ENCODE data around the gene CFAP53.

The CFAP53 gene

DNA sequence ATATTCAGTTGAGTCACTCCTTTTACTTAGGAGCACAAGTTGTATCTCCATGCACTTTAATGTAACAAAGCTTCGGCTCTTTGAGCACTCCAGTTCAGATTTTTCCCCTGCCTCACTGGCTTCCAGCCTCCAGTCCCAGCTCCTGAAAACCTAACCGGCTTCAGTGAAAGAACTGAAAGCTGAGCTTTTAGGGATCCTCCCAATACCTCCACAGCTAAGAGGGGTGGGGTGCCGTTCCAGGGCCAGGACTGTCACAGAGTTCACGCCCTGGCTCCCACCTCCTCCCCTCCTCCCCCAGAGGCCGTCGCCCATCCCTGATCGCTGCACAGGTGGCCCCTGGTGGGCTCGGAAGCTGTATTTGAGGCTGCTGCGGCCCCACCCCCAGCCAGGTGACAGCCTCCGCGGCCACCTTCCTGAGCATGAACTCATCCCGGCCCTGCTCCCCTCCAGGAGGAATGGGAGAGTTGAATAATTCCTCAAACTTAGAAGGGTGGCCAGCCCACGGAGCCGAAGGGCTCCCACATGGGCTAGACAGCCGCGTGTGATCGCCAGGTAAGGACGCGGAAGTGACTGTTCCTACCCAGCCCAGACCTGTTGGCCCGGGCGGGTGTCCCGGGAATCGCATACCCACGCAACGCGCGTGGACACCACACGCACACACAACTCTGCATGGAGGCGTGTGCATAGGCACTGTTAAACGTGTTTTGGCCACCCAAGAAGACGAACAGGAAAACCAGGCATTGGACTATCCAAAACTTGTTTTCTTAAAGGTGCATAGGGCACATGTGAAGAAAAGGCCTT, 73.1 kb downstream of the CFAP53 start:
- no peak for DNase-seq

- no peak for DNase-seq
These were observed 75.4 kb downstream of the CFAP53 start for GRCh38 chr18:50190926-50191325.

DNA sequence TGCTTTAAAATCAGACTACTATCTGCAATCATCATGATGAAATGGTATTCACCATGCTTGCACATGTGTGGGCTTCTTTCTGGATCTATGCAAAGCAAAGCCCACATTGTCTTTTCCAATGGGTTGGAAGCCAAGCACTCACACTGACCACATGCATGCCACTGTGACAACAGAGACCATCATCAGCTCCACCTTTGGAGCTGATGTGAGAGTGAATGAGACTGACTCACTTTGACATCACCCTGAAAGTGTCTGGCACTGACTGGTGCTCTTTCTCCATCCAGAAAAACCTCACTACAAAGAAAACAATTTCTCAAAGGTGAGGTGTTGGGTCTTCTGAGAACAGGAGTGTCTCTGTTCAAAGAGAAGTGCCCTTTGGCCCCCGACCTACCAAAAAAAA, 76.1 kb downstream of the CFAP53 start:
- no peak for DNase-seq

DNA sequence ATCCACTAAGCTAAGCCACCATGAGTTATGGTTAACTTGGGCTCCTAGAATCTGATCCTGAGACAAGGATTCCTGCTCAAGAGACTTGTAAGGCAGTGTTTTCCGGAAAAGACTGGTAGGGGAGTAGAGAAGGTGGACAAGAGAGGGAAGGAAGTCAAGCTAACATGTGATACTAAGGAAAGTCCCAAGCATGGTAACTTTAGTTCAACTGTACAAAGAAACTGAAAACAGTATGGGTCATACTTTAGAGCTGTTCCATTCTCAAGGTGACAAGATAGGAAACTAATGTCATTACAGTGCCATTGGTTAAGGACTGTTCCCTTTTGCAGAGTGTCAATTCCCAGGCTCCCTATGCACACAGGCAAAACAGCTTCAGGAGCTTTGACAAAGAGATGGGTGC, 77.1 kb downstream of the CFAP53 start:
- DNase-seq, result no peak

GRCh38 chr18:50188652-50189051, 77.6 kb downstream of the CFAP53 start:
- no peak for DNase-seq

DNA sequence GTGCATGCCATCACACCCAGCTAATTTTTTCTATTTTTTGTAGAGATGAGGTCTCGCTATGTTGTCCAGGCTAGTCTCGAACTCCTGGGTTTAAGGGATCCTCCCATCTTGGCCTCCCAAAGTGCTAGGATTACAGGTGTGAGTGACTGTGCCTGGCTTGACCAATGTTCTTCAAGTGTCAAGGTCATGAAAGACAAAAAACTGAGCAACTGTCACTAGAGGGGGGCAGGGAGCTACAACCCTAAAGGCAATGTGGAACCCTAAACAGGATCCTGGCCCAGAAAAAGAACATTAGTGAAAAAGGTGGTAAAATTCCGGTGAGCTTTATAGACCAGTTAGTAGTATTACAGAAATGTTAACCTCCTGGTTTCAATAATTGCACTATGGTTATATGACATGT, 78.6 kb downstream of the CFAP53 start:
- DNase-seq, result no peak

DNA sequence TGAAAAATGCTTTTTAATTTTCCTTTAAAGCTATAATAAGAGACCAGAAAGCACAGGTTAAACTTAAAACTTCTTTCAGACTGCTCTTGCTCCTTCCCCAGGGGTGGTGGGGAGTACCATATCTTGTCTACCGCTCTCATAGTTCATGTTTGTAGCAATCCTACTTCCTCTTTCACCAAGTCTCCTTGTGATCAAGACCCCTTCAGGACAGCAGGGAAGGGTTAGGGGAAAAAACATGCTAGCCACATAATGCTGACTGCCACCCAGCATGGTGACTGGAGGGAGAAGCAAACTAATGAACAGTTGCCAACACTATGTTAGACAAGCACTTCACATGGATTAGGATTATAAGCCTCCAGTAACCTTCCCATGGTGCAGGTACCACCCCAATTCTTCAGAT, 79.9 kb downstream of the CFAP53 start:
- DNase-seq, result no peak

DNA sequence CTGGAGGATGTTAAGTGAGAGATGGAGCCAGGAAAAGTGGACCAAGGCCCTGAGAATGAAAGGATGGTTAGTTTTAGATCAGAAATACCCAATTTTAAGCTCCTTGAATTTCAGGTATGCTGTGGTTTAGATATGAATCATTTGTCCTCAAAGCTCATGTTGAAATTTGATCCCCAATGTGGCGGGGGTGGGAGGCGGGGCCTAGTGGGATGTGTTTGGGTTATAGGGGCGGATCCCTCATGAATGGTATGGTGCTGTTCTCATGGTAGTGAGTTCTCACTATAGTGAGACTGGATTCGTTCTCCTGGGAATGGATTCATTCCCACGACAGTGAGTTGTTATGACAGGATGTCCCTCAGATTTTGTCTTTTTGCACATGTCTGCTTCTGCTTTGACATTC, 82.7 kb downstream of the CFAP53 start:
- DNase-seq, result no peak

DNA sequence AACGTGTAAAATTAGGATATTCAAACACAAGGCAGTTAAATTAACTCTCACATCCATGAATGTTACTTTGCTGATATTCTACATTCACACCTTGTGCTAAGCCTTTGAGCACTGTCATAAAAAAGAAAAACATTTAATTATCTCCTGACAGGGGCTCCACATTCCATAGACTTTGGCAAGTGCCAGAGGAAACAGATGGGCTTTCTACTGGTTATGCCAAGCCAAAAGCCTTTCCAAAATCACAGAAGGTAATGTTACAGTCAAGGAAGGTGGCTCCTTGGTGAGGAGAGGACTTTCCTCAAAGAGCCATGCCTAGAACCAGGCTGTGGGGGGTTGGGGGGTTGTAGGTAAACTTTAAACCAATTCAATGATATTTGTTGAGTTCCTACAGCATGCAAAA, 83.8 kb downstream of the CFAP53 start:
- DNase-seq, result no peak

- no peak for DNase-seq
These were observed 84.7 kb downstream of the CFAP53 start for GRCh38 chr18:50181590-50181989.

- DNase-seq, result no peak
These were observed 86.8 kb downstream of the CFAP53 start for GRCh38 chr18:50179465-50179864.

GRCh38 chr18:50177294-50177992, 88.9 kb downstream of the CFAP53 start:
- no peak for DNase-seq

All from CD4-positive, alpha-beta T cell treated with Interleukin-1 beta for 1 hour (primary cell).